GM19023 (cell line): Measurements from ENCODE around the gene DDIT4.
"Not testable (repeated sequence)": the region's sequence is repeated elsewhere in the genome, so short reads cannot be mapped to it uniquely, and the experiment has no call there.

Experiments
- ATAC-seq: cut with Tn5 transposase; IDR thresholded peaks from one replicate; pipeline ENCODE4 v1.9.1; 2021; ENCODE audit warnings: mild to moderate bottlenecking, moderate library complexity; ENCODE audit not compliant: unreplicated experiment

DDIT4 gene

DNA sequence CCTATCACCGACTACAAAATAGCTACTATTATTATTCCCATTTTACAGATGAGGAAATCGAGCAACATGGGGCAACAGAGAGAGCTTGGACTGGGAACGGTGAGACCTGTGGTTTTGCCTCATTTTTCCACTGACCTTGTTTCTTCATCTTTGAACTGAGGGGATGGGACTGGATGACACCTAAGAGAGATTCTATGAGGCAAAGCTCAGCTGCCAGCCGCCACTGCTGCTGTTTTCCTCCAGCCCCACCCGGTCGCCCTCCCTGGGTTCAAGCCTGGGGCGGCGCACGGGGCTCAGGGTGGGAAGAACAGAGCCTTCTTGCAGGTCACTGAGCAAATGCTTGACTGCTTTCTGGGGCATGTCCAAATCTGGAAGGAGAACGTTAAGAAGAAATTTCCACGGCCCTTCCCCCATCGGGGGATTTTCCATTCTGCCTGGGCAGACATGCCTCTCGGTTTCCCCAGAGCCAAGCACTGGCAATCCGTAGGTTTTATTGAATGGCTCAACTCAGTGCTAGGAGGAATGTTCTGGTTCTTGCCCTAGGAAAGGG is 12.3 kb downstream of the DDIT4 start:
- ATAC-seq: no peak

DNA sequence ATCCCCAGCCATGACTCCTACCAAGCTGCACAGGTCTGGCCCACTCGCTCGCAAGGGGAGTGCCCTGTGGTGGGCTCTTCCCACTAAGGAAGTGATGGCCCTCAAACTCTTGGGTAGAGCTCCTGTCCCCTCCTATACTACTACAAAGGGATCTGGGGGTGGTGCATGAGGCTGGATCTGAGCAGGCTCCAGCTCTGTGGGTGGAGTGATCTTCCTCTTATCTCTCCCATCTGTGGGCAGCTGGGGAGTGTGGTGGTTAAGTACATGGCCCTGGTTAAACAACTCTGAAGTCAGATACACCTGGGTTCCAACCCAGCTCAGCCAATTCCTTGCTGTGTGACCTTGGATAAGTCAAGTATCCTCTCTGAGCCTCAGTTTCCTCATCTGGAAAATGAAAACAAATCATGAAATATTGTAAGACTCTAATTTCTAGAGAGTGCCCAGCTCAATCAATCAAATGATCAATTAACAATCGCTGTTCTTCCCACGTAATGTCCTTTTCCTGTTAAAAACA is 17.4 kb downstream of the DDIT4 start:
- no peak for ATAC-seq

DNA sequence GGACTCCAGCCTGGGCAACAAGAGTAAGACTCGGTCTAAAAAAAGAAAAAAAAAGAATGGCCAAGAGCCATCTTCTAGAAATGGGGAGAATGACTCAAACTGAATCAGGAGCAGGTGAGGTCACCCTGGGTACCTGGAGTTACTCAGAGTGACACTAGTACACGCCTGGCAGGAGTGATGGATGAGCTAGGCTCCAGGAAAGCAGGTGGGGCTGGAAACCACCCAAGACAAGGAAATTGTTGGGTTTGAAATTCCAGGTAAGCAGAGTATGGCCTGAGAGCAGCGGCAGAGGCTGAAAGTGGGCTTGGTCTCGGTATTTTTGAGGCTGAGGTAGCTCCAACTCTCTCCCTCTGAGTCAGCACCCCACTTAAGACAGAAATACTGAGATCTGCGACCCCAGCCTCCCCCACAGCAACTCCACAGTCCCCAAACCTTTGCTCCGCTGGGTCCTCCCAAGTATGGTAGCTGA is 18.5 kb downstream of the DDIT4 start:
- ATAC-seq: no peak

DNA sequence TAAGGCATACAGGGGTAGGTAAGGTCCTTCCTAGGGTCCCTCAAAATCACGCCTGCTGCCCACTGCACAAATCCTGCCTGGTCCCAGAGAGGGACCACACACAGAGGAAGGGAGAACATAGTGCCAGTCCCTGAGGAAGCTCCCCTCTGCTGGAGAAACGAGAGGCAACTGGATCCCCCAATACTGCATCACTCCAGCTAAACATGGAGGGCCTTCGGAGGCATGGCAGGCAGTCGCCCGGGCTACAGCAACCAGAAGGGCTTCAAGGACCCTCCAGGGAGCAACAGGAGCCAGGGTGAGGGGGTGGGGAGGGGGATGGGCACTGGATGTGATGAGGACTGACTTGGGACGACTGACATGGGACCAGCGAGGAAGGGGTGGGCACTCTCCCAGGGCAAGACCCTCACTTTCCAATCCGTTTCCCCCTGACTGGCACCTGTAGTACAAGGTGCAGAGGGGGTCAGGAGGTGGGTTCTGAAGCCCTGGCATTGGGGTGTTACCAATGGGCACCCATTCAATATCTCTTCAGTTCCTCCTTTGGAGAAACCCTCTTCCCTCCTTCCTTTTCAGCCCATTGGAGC is 21.7 kb downstream of the DDIT4 start:
- ATAC-seq: no peak

DNA sequence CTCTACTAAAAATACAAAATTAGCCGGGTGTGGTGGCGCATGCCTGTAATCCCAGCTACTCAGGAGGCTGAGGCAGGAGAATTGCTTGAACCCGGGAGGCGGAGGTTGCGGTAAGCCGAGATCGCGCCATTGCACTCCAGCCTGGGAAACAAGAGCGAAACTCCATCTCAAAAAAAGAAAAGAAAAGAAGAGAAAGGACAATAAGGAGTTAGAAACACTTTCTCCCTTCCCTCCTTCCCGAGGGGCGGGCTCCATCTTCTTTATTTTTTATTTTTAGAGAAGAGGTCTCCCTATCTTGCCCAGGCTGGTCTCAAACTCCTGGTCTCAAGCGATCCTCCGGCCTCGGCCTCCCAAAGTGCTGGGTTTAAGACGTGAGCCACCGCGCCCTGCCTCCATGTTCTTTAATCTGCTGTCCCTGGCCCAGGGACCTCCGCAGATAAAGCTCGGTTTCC is 23.1 kb downstream of the DDIT4 start:
- ATAC-seq: not testable (repeated sequence)

DNA sequence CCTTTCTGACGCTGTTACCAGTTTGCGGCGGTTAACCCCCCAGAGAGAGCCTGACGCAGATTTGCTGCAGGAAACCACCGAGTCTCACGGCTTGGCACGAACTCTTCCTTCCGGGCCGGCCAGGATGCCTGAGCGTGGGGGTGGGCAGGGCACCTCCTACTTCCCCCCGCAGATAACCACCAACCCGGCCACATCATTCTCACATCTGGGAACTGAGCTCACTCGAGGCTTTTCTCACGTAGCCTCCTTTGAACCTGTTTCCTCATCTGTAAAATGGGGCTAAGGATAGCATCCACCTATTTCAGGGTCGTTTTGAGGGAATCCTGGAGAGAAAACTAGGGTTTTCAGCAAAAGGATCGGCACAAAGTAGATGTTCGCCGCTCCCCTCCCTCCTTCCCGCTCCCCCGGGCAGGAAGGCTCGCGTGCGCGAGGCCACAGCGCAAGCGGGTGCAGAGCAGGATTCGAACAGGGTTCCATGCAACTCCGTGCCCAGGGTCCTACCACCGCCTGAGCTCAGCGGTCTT is 23.6 kb downstream of the DDIT4 start:
- peak; percentile 49 for ATAC-seq

DNA sequence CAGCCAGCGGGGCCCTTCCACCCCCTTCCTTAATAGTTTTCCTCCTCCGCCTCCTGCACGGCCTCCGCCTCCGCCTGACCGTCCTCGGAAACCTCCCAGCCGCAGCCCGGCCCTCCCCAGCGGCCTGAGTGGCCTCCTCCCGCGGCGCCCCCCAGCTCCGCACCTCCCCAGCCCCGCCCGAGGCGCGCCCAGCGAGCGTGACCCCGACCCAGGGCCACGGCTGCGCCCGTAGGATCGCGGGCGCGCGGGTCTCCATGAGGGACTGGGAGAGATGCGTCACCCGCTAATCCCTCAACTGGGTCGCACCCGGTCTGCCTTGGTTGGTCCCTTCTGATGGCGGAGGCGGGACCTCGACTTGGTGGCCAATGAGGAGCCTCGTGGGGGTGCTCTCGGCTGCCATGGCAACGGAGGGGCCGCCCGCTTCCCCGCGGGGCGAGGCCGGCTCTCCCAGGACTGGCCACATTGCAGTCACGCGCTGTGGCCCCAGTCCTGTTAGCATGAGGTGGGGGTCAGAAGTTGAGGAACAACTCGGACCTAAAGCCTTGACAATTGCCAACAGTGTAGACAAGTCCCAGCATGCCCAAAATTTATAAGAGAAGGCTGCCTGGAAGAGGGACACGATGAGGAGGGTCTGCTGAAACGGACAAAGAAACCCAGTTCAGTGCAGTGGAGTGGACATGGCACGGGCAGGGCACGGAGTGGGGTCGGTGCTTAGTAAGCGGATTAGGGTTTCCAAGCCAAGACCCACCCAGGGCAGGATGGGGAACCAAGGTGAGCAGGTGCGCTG is 24.3 kb downstream of the DDIT4 start:
- peak; percentile 84 for ATAC-seq

DNA sequence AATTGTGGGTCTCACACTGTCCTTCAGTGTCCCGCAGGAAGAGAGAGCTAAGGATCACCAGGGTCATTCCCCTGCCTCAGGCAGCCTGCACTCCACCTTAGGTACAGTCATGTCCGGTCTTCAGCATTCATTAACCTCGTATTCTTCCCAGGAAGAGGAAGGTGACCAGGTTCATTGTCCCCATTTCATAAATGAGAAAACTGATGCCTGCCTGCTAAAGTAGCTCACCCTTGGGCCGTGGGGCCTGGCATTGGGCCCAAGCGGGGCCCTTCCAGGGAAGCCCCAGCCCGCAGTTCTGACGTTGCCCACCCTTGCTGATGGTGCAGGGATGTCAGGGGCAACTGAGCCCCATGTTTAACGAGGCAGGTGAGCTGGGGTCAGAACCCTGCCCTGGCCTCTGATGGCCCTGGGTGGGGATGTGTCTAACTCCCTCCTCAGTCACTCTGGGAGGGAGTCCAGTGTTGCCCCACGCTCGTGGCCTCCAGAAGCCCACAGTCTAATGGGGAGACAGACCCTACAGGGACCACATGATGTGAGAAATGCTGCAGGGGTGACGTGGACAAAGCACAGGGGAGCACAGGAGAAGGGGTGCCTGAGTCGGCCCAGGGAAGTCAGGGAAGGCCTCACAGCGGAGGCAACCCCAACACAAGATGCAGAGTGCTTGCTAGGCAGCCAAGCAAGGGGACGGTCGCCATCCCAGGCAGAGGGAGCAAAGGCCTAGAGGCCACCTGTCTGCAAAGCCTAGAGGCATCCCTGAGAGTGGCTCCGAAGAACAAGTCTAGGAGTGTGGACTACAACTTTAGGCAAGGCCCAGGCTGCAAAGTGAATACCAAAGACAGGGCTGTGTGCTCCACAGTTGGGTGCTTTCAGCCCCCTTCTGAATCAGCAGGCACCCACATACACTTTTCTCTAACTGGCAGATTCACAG is 25.1 kb downstream of the DDIT4 start:
- ATAC-seq: no peak

DNA sequence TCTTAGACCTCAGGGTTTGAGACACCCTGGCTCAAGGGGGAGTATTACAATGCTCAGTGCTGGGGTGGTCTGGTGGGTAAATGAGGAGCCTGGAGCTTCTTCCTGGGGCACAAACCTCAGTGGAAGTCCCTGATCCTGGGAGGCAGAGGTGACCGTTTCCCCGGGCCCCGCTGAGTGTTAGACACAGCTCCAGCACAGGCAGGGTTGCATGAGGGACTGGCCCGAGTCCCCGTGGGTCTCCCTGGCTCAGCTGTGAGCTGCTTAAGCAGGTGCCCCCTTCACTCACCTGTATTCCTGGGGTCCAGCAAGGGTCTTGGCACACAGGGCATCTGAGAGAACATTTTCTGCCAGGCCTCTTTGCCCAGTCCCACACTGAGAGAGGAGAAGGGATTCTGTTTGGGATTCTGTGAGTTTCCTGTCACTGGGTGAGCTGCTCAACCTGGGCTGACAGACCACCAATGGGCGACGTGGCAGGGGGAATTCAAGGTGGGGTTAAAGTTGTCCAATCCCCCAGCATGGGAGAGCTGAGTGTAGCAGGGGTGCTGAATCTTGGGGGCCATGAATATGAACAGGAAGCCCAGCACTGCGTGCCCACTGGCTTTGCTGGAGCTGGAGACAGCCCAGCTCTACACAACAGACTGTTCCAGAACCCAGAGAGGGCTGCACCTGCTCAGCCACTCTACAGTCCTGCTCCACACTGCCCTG is 29.9 kb downstream of the DDIT4 start:
- no peak for ATAC-seq

DNA sequence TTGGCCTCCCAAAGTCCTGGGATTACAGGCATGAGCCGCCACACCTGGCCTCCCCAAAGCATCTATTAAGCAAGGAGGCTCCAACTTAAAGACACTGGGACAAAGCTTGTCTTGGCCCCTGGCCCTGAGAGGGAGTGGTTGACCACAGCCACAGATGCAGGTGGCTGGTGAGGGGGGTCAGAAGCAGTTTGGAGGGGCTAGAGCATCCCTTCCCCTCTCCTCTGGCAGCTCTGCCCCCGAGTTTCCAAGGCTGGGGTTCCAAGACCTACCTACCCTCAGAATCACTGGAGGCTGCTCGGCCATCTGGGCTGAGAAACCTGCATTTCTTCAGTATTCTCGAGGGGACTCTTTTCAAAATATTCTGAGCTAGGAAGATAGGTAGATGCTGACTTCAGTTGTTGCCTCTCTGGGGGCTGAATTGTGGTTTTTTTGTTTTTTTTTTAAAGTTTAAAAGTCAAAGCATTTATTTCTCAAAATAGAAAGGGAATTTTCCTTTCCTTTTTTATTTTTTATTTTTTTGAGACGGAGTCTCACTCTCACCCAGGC is 32.6 kb downstream of the DDIT4 start:
- no peak for ATAC-seq

DNA sequence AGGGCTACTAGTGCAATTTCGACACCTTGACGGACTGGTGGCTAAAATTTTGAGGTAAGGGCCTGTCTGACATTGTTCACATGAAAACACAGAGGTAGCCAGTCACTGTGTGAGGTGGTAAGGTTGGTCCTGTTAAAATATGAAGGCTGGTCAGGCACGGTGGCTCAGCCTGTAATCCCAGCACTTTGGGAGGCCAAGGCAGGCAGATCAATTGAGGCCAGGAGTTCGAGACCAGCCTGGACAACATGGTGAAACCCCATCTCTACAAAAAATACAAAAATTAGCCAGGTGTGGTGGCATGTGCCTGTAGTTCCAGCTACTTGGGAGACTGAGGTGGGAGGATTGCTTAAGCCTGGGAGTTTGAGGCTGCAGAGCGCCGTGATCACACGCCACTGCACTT is 34.0 kb downstream of the DDIT4 start:
- not testable (repeated sequence) for ATAC-seq

DNA sequence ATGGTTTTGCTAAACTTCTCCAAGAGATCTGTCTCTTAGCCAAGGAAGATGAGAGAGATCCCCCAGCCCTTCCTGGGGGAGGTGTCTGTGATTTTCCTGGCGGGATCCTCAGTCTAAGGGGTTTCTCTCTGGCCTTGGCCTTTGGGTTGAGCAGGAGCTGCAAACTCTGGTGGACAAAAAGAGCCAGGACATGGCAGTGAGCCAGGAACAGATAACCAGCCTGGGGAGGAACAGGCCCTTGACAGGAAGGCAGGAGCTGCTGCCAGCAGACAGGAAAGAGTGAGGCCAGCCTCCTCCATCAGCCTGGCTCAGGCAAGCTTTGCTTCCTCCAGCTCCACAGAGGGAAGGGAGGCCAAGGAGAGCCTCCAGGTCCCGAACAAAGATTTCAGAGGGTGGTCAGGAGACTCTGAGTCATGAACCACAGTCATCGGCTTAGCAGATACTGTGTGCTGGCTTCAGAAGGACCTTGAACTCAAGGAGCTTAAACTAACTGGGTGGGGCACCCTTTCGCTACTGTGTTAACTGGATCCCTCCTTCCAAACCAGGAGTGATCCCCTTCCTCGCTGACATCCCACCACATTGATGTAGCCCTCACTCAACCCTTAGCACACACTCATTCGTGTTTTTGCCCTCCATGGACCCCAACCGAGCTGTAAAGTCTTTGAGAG is 34.7 kb downstream of the DDIT4 start:
- ATAC-seq: no peak

DNA sequence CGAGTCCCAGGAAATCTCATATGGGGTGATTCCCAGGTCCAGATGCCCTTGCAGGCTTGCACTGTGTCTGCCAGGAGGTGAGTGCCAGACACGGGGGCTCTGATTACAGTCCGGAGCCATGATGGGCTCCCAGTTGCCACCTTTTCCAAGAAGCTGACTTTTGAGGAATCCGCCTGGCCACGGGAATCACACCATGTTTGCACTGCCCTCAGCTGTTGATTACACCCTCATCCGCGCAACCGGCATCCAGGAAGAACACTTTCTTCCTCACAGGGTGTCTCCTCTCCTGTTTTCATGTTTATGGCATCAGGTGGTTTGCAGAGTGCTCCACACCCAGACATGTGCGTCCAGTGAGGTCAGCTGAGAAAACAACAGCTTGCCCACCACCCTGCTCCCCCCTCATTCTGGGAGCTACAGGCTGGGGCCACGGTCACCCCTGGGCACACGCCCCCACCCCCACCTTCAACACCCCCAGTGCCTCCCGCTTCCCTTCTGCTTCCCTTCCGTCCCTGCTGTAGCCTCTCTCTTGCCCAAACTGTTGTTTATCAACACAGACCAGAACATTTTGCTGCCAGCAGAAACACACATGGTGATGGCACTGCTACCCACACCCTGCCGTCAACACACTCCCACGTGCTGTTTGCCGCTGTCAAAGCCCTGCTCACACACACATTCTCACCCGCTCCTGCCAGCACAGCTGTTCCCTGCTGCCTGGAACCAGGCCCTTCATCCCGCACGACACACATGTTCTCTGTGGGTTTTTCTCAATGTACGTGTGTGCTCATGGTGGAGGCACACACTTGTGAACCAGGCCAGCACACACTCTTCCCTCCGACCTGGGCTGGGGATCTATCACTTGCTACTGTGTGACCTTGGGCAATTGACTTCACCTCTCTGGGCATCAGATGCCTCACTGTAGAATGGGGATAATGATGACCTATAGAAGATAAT is 35.8 kb downstream of the DDIT4 start:
- no peak for ATAC-seq

DNA sequence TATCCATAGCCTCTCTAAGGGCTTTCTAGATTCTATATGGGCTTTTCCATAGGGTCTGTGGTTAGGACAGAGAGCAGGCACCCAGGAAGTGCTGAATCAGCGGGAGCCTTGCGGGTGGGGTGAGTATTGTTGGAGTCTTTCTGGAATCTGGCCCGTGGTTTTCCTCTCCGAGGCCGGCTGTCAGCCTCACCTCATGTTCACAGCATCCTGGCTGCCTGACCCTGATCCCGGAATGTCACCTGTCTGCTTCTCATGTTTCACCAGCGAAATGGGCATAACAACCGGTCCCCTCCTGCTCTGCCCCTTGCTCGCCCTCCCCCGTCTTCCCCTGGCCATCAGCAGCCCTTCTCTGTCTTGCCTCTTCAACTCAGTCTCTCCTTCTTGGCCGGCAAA is 36.5 kb downstream of the DDIT4 start:
- ATAC-seq: no peak

DNA sequence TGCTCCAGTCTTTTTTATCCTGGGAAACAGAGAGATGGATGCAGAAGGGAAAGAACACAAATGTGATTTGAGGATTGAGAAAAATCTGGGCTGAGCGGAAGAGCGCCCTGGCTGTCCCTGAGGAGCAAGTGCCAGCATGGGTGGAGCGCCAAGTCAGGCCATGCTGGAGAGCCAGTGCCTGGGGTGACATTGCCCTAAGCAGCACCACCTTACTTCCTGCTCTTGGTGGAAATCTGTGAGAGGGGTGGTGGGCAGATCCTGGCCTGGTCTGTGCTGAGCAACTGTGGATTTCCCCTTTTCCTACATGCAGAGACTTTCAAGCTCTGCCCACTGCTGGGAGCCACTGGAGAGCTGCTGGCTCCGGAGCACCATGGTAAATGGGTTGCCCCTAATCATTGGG is 36.9 kb downstream of the DDIT4 start:
- no peak for ATAC-seq

DNA sequence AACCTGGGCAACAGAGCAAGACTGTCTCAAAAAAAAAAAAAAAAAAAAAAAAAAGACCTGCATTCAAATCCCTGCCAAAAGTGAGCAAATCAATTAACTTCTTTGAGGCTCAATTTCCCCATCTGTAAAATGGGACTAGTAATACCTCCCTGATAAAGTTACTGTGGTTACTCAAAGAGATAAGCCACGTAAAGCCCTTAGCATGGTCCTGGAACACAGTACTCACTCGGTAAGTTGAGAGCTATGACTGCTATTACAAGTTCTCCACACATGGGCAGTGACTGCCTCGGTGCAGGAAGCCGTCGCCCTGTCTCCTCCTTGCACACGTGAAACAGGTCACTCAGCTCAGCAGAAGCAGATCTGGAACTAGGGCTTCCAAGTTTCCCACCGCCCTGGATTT is 37.9 kb downstream of the DDIT4 start:
- no peak for ATAC-seq

DNA sequence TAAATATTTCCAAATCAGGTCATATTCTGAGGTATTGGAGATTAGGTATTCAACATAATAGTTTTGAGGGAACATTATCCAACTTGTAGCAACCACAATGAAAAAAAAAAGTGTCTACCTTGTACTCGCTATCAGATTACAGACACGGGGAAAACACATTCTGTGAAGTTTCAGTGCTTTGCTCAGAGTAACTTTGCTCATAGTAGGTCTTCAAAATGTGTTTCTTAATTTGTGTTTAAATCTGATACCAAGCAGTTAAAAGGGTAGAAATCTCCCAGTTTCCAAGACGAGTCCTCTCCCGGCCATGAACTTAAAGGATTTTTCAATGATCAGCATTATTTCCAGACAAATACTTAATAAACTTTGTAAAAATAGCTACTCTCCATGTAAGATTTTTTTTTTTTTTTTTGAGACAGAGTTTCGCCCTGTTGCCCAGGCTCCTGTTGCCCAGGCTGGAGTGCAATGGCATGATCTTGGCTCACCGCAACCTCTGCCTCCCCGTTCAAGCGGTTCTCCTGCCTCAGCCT is 39.2 kb downstream of the DDIT4 start:
- no peak for ATAC-seq

DNA sequence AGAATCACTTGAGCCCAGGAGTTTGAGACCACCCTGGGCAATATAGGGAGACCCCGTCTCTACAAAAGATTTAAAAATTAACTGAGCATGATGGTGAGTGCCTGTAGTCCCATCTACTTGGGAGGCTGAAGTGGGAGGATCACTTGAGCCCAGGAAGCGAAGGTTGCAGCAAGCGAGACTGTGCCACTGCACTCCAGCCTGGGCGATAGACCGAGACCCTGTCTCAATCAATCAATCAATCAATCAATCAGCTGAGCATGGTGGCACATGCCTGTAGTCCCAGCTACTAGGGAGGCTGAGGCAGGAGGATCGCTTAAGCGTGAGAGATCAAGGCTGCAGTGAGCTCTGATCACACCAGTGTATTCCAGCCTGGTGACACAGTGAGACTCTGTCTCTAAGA is 40.5 kb downstream of the DDIT4 start:
- no peak for ATAC-seq
